ENCODE data around the gene TMEM17.
"Not testable (repeated sequence)": the region's sequence is repeated elsewhere in the genome, so short reads cannot be mapped to it uniquely, and the experiment has no call there.

The TMEM17 gene, protein sequence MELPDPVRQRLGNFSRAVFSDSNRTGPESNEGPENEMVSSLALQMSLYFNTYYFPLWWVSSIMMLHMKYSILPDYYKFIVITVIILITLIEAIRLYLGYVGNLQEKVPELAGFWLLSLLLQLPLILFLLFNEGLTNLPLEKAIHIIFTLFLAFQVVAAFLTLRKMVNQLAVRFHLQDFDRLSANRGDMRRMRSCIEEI

DNA sequence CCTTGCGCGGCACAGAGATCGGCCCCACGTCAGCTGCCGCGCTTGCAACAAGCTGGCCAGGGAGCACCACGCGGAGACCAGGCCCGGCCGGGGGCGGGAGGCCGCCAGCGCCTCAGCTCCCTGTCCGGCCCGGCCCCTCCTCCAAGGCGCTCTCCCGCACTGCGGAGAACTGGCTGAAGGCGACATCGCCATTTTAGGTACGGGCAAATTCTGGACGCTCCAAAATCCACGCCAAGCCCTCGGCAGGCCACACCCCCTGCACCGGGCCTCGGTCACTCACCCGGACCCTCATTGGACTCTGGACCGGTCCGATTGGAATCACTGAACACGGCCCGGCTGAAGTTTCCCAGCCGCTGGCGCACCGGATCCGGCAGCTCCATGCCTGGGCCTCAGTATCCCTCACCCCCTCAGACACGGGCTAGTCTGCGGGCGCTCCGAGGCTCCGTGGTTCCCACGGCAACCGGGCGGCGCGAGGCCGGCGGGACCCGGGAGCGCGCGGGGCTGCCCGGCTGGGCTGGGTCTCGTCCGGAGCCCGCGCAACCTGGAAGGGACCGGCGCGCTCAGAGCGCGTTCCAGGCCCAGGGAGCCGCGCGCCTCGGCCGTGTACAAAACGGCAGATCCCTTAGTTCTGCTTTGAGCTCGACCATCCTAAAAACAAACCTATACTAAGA, at the start of gene TMEM17:
Gene TMEM17, minus strand, starts transcription at position 446 of the 671 bp plus-strand sequence. Its CDS starts 66 bp downstream, at position 380.
- peak; percentile 79 for DNase-seq

DNA sequence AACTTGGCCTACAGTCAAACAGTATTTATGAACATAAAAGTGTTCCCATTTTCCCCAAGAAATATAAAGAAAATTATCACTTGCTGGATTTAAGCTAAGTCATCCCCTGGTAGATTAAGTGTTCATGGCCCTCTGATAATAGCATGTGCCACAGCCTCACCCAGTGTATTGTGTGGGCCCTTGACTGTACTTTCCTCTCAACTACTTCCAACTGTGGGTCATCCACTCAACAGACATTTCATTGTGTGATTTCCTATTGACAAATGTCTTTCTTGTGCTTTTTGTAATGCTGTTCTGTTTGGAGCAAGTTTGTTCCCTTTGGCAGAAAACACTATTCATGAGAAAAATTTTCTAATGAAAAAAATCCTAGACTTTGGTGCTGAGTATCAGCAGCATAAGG, 48.4 kb upstream of the TMEM17 start:
- DNase-seq, result no peak

DNA sequence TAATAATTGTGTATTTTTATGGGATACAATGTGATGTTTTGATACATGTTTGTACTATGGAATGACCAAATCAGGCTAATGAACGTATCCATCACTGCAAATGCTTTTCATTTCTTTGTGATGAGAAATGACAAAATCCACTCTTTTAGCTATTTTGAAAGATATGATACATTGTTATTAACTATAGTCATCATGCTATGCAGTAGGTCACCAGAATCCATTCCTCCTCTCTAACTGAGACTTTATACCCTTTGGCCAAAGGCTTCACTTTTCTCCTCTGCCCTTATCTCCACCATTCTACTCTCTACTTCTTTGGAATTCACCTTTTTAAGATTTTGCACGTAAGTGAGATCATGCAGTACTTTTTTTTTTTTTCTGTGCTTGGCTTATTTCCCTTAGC, 44.5 kb upstream of the TMEM17 start:
- no peak for DNase-seq

DNA sequence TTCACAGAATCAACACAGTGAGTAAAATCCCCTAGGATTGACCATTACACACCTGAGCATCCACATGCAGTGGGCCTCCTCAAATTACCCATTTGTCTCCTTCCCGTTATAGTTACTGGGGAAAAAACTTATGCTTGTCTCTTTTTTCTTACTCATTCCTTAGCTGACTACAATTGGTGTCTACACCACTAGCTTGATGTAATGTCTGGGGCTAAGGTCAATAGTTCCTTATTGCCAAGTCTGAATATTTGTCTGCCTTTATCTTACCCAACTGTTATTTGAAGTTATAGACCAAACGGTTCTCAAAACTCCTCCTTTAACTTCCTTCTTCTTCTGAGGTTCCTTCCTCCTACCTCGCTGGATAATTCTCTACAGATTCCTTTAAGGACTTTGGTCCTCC, 41.9 kb upstream of the TMEM17 start:
- DNase-seq, result no peak

DNA sequence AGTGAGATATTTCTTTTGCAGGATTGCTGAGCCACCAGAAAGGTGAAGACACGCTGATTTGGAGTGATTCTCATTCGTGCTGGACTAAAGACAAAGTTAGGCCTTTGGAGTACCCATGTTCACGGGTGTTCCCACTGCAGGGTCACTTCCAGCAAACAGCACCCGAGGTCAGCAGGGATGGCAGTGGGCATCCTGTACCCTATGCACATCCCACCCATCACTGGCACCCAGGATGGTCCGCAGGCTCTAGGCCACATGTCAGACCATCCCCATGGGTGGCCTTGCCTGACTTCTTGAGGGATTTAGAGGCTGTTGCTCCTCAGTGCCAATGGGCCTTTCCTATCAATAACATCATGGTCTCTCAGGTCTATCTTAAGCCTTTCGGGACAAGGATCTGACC, 39.3 kb upstream of the TMEM17 start:
- no peak for DNase-seq

DNA sequence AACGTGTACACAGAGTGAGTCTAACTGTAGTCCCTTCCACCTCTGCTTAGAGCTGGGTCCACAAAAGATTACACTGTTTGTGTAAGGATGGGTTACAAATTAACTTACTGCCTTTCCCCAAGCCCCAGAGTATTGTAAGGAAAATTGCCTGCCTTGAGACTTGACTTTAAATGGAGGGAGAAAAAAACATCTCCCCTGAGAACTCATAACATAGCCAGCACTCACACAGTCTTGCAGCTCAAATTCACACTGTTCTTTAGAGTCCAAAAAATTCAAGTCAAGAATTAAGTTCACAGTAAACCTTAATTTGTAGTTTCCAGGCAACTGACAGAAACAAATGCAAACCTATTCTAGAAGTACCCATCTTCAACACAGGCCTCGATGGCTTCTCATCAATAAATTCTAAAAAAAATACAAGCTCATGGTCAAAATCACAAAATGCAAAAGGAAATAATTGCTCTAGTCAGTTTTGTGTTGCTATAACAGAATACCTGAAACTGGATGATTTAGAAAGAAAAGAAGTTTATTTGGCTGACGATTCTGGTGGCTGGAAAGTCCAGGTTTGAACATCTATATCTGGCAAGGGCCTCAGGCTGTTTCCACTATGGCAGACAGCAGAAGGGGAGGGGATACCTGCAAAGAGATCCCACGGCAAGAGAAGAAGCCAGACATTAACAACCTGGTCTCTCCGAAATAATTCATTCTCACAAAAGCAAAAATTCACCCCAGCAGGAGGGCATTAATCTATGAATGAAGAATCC, 34.6 kb upstream of the TMEM17 start:
- no peak for DNase-seq

DNA sequence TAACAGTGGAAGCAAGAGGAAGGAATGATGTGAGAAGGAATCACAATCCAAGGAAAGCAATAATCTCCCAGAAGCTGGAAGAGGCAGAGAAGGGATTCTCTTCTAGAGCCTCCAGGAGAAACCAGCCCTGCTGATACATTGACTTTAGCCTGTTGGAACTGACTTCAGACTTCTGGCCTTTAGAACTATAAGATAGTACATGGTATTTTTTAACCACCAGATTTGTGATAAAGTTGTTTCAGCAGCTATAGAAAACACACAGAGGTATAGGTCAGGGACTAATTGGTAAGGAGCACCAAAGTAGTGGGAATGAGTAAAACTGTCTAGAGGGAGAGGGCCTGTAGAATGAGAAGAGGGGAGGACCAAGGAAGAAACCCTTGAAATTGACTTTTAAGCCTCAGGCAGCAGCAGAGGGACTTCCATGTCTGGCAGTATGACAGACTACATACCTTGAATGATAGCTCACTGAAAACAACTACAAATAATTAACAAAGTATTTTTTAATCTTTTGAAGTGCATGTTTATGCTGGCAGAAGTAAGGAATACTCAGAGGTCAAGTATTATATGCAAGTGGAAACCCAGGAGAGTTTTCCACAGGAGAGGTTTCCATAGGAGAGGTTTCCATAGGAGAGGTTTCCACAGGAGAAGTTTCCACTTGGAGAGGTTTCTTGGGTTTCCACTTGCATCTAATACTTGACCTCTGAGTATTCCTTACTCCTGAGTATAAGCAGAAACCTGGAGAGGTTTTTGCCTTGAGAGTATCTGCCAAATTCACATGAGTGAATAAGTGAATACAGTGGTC, 33.8 kb upstream of the TMEM17 start:
- DNase-seq, result no peak

DNA sequence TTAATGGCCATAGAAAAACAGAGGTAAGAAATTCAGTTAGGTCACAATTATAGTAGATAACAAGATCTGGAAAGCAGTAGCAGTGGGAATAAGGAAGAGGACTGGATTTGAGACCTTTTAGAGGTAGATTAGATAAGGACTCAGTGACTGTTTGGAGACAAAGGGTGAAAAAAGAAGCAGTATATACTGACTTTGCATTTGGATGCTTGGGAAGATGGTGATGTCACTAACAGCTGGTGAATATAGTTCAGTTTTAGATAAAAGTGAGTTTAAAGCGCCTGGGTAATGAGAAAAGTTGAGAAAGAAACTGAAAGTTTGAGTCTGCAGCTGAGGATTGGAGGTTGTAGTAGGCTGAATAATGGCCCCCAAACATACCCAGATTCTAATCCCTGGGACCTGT, 32.8 kb upstream of the TMEM17 start:
- no peak for DNase-seq

DNA sequence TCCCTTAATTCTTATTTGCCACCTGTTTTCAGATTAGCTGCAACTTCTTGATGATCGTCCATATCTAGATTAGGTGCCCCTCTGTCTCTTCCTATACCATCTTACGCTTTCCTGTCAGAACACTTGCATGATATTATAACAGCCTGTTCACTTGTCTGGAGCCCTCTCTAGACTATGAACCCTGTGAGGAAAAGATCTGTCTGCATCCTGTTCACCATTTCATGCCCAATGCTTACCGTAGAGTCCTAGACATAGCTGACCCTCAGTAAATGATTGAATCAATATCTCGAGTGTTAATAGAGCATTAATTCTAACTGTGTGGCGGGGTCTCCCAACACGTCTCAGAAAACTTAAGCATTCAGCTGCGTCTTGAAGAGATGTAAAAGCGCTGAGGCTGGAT, 31.8 kb upstream of the TMEM17 start:
- DNase-seq, result no peak

DNA sequence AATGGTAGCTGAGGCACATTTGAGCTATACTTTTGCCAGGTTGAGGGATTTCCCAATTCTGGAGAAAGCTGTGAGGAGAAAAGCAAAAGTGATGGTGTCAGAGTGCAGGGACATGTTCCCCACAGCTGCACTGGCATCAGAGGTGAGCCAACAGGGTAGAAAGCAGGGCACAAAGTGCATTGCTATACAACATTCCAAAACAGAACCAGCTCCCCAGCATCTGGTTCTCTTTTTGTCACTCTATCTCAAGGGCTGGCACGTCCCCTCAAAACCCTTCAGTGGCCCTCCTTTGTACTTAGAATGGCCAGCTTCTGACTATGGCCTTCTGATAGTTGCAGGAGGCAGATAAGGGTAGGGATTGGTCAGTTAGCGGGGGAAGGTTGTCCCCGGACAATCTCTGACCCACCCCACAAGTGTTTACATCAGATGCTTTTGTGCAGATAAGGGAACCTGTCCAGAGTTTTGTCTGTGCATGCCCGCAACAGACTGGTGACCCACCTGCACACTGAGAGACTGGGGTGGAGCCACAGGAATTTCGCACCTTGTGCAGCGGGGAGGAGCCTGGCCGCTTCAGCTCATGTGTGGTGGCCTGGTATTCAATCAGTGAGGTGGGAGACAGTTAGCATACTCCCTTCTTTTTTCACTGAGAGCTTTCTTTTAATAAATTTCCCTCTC, 31.0 kb upstream of the TMEM17 start:
- no peak for DNase-seq

DNA sequence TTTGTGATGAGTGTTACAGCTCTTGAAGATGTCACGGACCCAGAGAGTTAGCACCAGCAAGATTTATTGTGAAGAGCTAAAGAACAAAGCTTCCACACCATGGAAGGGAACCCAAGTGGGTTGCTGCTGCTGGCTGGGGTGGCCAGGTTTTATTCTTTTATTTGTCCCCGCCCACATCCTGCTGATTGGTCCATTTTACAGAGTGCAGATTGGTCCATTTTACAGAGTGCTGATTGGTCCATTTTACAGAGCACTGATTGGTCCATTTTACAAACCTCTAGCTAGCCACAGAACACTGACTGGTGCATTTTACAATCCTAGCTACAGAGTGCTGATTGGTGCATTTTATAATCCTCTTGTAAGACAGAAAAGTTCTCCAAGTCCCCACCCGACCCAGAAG, 29.5 kb upstream of the TMEM17 start:
- DNase-seq, result not testable (repeated sequence)

DNA sequence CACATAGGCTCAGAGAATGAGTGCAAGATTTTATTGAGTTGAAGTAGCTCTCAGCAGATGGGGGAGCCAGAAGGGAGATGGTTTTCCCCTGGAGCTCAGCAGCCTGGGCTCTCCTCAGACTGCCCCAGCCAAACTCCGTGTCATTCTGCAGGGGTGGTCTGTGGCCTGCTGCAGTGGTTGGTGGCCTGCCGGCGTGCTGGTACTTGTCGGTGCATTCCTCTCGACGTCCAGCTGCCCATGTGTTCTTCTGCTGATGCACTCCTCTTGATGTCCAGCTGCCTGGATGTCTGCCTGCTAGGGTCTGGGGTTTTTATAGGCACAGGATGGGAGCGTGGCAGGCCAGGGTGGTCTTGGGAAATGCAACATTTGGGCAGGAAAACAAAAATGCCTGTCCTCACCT, 25.6 kb upstream of the TMEM17 start:
- no peak for DNase-seq

DNA sequence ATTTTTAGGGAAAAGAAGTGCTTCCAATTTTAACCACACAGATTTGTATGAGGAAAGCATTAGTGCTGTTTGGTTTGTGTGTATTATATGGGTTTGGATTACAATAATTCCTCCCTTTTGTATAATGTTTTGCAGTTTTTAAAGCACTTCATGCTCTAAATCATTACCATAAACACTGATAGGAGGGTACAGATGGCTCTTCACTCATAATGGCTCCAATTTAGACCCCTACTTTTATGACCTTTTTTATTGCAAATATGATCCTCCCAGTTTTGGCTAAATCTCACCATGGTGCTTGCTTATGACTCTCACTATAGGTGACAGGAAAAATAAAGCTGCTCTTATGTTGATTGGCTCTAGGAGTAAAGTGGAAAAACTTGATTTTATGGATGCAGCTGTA, 23.8 kb upstream of the TMEM17 start:
- DNase-seq, result no peak

DNA sequence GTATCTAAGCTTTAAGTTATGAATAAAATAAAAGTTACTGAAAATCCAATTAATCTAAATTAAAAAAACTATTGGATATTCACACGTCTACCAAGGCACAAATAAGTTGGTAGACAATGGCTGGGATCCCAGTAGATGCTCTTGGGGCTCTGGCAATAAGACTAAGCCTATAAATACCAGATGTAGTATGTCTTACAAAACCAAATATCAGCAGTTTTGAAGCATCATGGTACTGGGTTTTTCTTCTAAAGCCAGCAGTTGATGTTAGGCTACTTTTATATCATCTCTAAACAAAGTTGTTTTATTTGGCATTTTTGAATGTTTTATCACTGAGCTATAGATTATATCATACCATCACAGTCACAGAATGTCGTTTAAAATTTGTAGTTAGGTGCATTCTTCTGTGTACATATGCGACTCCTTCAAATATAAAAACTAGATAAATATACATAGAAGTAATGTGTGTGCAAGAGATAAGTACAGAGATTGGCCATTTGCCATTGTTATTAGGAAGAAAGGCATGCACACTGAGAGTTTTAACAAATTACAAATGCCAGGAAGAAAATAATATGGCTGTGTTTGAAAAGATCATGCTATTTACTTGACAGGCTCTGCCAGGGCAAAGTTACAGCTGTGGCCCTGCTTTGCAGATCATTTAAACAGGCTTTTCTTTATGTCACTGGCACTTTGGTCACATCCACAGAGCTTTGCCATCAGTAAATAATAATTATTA, 21.6 kb upstream of the TMEM17 start:
- no peak for DNase-seq

DNA sequence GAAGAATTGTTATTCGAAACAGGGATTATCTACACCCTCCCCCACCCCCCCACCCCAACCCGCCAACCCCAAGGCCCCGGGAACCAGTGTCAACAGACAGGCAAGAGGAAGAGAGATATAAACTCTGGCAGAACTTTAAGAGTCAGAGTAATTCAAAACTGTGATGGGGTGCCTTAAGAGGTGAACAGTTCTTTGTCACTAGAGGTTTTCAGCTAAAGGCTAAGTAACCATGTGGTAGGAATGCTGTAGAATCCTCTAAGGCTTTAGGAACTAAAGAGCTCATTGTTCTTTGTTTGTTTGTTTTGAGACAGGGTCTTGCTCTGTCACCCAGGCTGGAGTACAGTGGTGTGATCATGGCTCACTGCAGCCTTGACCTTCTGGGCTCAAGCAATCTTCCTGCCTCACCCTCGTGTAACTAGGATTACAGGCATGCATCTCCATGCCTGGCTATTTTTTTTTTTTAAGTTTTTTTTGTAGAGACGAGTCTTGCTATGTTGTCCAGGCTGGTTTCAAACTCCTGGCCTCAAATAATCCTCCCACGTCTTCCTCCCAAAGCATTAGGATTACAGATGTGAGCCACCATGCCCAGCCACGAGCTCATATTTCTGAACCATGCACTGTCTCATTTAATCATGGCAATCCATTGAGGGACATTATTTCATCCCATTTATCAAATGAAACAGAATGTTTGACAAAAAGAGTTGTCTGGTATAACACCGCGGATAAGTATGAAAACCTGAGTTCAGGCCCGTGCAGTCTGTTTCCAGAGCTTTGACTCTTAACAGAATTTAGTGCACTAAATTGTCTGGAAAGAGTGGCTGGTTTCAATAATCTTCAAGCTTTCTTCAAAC, 20.8 kb upstream of the TMEM17 start:
- DNase-seq, result no peak

DNA sequence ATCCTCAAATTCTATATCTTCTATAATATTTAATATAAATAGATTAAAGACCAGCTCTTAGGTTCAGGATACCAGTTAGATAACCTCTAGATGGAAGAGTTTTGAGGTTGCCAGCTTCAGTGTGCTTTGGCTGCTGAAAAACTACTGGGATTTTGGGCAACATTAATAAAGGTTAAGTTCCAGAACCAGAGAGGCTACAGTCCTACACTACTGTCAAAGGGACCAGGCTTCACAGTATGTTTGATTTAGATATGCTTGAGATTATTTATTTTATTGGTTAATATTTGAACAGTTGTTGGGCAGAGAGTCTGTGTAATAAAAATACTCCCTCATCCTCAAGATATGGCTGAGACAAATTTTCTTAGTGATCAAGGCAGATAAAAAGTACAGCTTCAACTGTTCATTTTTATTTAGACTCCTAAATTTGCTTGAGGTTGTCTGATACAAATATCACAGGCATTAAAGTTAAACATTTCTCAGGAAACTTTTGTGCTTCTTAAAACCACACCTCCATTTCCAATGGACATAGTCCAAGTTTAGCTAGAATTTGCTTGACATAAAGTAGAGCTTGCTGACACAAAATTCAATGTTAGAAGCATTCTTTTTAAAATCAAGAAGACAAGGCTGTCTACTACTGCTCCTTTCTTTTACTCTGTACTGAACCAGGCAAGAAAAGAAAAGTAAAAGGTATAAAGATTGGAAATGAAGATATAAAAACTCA, 19.7 kb upstream of the TMEM17 start:
- DNase-seq, result no peak

DNA sequence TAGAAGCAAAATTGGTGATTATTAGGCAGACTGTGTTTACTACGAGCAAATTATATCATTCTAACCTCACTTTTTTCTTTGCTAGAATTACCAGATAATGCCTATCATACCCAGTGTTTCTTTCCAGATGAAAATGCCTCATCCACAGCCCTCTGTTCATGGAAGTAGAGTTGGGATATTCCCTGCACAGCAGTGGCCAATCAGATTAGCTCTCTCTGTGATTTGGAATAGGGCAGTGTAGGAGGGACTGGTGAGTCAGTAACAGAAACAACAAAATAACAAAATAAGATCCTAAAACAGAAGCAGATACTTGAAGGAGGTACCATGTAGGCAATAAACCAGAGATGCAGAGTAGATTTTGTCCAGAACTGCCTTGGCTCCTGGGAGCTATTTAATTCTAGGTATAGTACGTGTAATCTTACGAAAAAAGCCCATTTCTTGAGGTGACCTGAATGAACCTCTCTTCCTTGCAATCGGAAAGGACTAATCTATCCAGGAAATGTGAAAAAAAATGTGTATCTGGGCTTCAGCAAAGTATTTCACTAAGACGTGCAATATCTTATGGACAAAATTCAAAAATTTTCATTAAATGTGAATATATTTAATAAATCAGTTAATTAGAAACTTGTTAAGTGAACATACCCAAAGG, 18.4 kb upstream of the TMEM17 start:
- DNase-seq, result no peak

DNA sequence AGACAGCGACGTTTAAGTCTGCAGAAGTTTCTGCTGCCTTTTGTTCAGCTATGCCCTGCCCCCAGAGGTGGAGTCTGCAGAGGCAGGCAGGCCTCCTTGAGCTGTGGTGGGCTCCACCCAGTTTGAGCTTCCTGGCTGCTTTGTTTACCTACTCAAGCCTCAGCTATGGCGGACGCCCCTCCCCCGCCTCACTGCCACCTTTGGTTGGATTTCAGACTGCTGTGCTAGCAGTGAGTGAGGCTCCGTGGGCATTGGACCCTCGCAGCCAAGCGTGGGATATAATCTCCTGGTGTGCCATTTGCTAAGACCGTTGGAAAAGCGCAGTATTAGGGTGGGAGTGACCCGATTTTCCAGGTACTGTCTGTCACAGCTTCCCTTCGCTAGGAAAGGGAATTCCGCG, 15.1 kb upstream of the TMEM17 start:
- not testable (repeated sequence) for DNase-seq

DNA sequence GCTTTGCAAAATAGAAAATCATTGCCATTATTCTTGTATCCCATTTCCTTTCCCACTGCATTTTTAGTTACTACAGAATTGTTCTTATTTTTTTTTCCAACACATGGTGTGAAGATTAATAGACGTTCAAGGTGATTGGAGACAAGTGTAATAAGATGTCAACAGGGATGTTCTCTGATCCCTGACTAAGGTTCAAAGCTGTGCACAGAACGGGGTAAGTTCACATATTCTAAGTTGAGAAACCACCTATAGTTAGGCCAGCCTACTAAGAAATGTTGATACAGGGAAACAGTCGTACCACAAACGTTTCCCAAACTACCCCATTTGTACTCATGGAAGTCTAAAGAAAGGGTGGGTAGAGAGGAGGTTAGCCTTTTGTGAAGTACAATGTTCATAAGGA, 6.4 kb upstream of the TMEM17 start:
- no peak for DNase-seq

DNA sequence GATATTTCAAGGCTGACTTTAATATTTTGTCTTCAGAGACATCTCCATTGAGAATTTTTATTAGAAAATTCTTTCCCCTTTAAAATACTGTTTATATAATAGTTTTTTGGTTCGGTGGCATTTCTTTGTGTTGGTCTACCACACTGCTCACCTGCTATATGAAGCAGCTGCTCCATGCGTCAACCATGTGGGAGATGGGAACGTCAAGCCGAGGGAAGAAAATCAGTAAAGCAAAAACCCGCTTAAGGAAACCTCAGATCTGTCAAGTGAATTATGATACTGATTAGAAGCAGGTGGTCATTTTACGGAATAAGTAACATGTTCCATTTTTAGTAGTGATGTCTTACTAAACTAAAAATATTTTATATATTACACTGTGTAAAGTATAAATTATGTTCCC, 5.6 kb upstream of the TMEM17 start:
- DNase-seq, result no peak
